OCI-LY7 (cell line): ENCODE results near the gene ZC3H4. TPM values are rescaled to one million over a fixed set of nuclear protein-coding genes. Genes with fewer than 3 reads are reported as not detected.

ENCODE experiments used
- BruUV-seq: library from RNA; stranded (reverse); fragments of 400-500 nt; replicated peaks from 2 replicates; lab custom pipeline; 2021; lab: Mats Ljungman, UMichigan
- CTCF ChIA-PET: fragments of 300-600 bp; sonication (Branson Sonifier 250); formaldehyde crosslinking; loops from one replicate; lab custom pipeline; 2022; ENCODE audit warnings: antibody characterized with exemption; ENCODE audit not compliant: unreplicated experiment; lab: Charles Lee
- POLR2A ChIA-PET: fragments of 300-600 bp; sonication (Branson Sonifier 250); formaldehyde crosslinking; loops from one replicate; lab custom pipeline; 2022; ENCODE audit warnings: antibody characterized with exemption; lab: Charles Lee
- DNase-seq: peaks from one replicate; pipeline ENCODE4 v3.0.0-alpha.2; 2015; ENCODE audit warnings: low spot score
- H2AFZ ChIP-seq: fragments of 200-600 bp; sonication (generic), shearing (Covaris generic); 2 replicates; pipeline ENCODE4 v1.6.1; 2014; ENCODE audit warnings: mild to moderate bottlenecking, antibody characterized with exemption, low read length, moderate library complexity
- H3K27ac ChIP-seq: fragments of 200-600 bp; sonication (generic); 2 replicates; pipeline ENCODE4 v1.5.1; 2014; ENCODE audit warnings: mixed run types, low read depth, mild to moderate bottlenecking, moderate library complexity, low read length, inconsistent platforms; ENCODE audit not compliant: poor library complexity, severe bottlenecking
- H3K36me3 ChIP-seq: fragments of 200-600 bp; sonication (generic); 2 replicates; pipeline ENCODE4 v1.6.1; 2014; ENCODE audit warnings: mild to moderate bottlenecking, antibody characterized with exemption, low read length, moderate library complexity, mixed read lengths; ENCODE audit not compliant: insufficient read depth
- H3K4me1 ChIP-seq: fragments of 200-600 bp; sonication (generic); 2 replicates; pipeline ENCODE4 v1.5.1; 2014; ENCODE audit warnings: mild to moderate bottlenecking, low read length; ENCODE audit not compliant: insufficient read depth, poor library complexity, severe bottlenecking
- H3K4me2 ChIP-seq: fragments of 200-600 bp; sonication (generic); 2 replicates; pipeline ENCODE4 v1.6.1; 2014; ENCODE audit warnings: mild to moderate bottlenecking, low read length
- H3K4me3 ChIP-seq: fragments of 200-600 bp; sonication (generic); 2 replicates; pipeline ENCODE4 v1.5.1; 2014; ENCODE audit warnings: mild to moderate bottlenecking, low read depth, low read length; ENCODE audit not compliant: poor library complexity, severe bottlenecking
- H3K79me2 ChIP-seq: fragments of 200-600 bp; sonication (generic); 2 replicates; pipeline ENCODE4 v1.6.1; 2016; ENCODE audit warnings: low read depth, mild to moderate bottlenecking, low read length, moderate library complexity, mixed read lengths; ENCODE audit not compliant: insufficient read depth
- H3K9me2 ChIP-seq: fragments of 200-600 bp; sonication (generic); 2 replicates; pipeline ENCODE4 v1.6.1; 2016; ENCODE audit warnings: mild to moderate bottlenecking, low read length, mixed read lengths; ENCODE audit not compliant: insufficient read depth
- H3K9me3 ChIP-seq: fragments of 200-600 bp; sonication (generic); 2 replicates; pipeline ENCODE4 v1.6.1; 2014; ENCODE audit warnings: mild to moderate bottlenecking, mixed run types, low read length, mixed read lengths
- H4K20me1 ChIP-seq: fragments of 200-600 bp; sonication (generic); 2 replicates; pipeline ENCODE4 v1.6.1; 2014; ENCODE audit warnings: mild to moderate bottlenecking, antibody characterized with exemption, low read length, moderate library complexity, mixed read lengths; ENCODE audit not compliant: insufficient read depth
- EZH2phosphoT487 ChIP-seq: fragments of 200-600 bp; sonication (generic); IDR thresholded peaks from 2 replicates; pipeline ENCODE4 v1.6.1; 2018; ENCODE audit warnings: low read depth, borderline replicate concordance, mild to moderate bottlenecking, mixed run types, antibody characterized with exemption, low read length, moderate library complexity, mixed read lengths
- intact Hi-C: fragments of 100-400 bp; cut with micrococcal nuclease; formaldehyde crosslinking; loops from one replicate; pipeline ENCODE4 v1.10.0; 2022; ENCODE audit not compliant: unreplicated experiment
- total RNA-seq, 2 experiments: library from RNA; depleted of rRNA in 1 of 2; stranded (reverse); fragments of >200 nt in 1 of 2; shearing (Covaris generic) in 1 of 2; gene quantifications; 2 replicates each; pipeline ENCODE4 v1.2.3, GENCODE V29; 2014 to 2022
- TF ChIP-seq, protein P1 (sequence below): fragments of 200-600 bp; sonication (generic); conservative IDR thresholded peaks from 2 replicates; pipeline ENCODE4 v1.5.1; 2014; ENCODE audit warnings: mild to moderate bottlenecking, antibody characterized with exemption, low read length, moderate library complexity, mixed read lengths

ZC3H4 gene
- total RNA-seq, 2 experiments from 2014 or later, result 23.0 to 76.8 TPM

DNA sequence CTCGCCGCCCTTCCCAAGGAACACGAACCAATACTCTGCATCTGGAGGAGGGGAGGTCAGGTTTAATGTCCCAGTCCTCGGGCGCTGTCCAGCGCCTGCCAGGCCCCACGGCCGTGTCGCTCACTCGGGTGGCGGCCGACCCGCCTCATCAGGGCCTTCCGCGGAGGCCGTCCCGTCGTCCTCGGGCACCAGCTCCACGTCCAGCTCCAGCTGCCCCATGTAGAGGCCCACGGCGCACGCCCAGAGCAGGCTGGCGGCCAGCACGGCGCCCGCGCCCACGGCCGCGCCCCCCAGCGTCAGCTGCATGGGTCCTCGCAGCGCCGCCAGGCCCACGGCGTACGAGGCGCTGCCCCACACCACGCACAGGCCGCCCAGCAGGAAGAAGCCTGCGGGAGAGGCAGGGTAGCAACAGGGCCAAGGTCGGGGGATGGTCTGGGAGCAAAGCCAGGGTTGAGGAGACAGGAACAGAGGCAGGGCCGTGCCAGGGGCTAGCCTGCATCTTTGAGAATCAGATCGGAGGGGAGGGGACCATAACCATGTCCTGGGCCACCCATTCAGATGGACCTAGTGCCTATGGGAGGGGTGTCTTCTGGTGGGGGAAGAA is 67.6 kb downstream of the ZC3H4 start:
- Histone ChIP-seq H3K9me3 (no peaks in the 10 kb centered on the region), H3K4me1 (peaks cover 12% of the 10 kb centered on the region), H3K9me2 (no peaks in the 10 kb centered on the region), H2AFZ (no peak overlapping the region), H3K27ac (no peak overlapping the region), H3K36me3 (peaks cover 12% of the 10 kb centered on the region), H3K4me3 (no peak overlapping the region), H4K20me1 (no peaks in the 10 kb centered on the region), H3K79me2 (peaks cover 12% of the 10 kb centered on the region; the same call in 1 of the 2 replicates), H3K4me2 (no peak overlapping the region)
- intact Hi-C loops, result no loop called here
- BruUV-seq, result TSS peak; percentile 57
- ChIA-PET POLR2A (no interaction called here), CTCF (no interaction called here)
- no peak for TF ChIP-seq EZH2phosphoT487
- TF ChIP-seq, protein P1, sequence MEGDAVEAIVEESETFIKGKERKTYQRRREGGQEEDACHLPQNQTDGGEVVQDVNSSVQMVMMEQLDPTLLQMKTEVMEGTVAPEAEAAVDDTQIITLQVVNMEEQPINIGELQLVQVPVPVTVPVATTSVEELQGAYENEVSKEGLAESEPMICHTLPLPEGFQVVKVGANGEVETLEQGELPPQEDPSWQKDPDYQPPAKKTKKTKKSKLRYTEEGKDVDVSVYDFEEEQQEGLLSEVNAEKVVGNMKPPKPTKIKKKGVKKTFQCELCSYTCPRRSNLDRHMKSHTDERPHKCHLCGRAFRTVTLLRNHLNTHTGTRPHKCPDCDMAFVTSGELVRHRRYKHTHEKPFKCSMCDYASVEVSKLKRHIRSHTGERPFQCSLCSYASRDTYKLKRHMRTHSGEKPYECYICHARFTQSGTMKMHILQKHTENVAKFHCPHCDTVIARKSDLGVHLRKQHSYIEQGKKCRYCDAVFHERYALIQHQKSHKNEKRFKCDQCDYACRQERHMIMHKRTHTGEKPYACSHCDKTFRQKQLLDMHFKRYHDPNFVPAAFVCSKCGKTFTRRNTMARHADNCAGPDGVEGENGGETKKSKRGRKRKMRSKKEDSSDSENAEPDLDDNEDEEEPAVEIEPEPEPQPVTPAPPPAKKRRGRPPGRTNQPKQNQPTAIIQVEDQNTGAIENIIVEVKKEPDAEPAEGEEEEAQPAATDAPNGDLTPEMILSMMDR, result no peak
- DNase-seq, result no peak

DNA sequence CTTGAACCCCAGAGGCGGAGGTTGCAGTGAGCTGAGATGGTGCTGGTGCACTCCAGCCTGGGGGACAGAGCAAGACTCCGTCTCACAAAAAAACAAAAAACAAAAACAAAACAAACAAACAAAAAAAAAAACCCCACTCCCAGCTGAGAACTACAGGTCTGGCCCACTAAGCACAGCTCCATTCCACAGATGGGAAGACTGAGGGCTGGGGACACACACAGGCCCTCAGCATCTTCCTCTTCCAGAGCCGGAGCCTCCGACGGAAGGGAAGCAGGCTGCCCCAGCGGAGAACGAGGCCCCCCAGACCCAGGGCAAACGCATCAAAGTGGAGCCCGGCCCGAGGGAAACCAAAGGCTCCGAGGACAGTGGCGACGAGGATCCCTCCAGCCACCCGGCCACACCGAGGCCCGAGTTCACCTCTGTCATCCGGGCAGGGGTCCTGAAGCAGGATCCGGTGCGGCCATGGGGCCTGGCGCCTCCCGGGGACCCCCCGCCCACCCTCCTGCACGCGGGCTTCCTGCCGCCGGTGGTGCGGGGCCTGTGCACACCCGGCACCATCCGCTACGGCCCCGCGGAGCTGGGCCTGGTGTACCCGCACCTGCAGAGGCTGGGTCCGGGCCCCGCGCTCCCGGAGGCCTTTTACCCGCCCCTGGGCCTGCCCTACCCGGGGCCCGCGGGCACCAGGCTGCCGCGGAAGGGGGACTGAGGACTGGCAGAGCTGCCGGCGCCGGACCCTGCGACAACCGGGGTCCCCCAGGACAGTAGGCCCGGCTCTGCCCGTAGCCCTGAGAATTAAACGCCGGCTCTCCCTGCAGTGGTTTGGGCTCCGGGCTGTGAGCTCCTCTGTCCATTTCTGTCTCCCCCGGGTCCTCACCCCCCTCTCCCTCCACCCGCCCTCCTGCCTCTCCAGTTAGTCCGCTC is 68.4 kb downstream of the ZC3H4 start:
- no peak overlapping the region for H2AFZ ChIP-seq
- peaks cover 12% of the 10 kb centered on the region for H3K36me3 ChIP-seq
- BruUV-seq, result no TSS peak
- H4K20me1 ChIP-seq, result no peaks in the 10 kb centered on the region
- POLR2A ChIA-PET, result interaction anchor here (0.5 kb wide), 1 partner anchor 570 kb away, joined by 3 read pairs; no protein-coding TSS in a partner anchor
- peaks cover 12% of the 10 kb centered on the region; the same call in 1 of the 2 replicates for H3K79me2 ChIP-seq
- no peak overlapping the region for H3K4me2 ChIP-seq
- H3K9me3 ChIP-seq, result no peaks in the 10 kb centered on the region
- H3K9me2 ChIP-seq, result no peaks in the 10 kb centered on the region
- no peak overlapping the region for H3K4me3 ChIP-seq
- DNase-seq, result no peak
- peaks cover 12% of the 10 kb centered on the region for H3K4me1 ChIP-seq
- intact Hi-C loops, result no loop called here
- CTCF ChIA-PET, result no interaction called here
- TF ChIP-seq, protein P1, result no peak
- TF ChIP-seq EZH2phosphoT487, result no peak
- no peak overlapping the region for H3K27ac ChIP-seq
